ENCODE results near the gene SNAPC1. TPM values are rescaled to one million over a fixed set of nuclear protein-coding genes. Genes with fewer than 3 reads are reported as not detected.

SNAPC1 gene
- total RNA-seq, 2 donors from 2014 or later: 0.66 to 2.6 TPM

GRCh38 chr14:61838661-61839245 is 76.5 kb downstream of the SNAPC1 start:
- no peak overlapping the region for H3K27ac ChIP-seq
- no peak for DNase-seq
- no peak overlapping the region for H3K4me3 ChIP-seq
- TF ChIP-seq CTCF (IDR thresholded peaks at IDR 0.05): no peak
- no peak for TF ChIP-seq POLR2A (IDR thresholded peaks at IDR 0.05)
- H3K27me3 ChIP-seq: no peaks in the 10 kb centered on the region
- no peaks in the 10 kb centered on the region for H3K9me3 ChIP-seq
- H3K4me1 ChIP-seq: no peaks in the 10 kb centered on the region
- H3K36me3 ChIP-seq (replicated peaks in 1 of 2; ENCODE audit: insufficient read depth in 1 of 2, low read depth in 2 of 2): no peaks in the 10 kb centered on the region
- intact Hi-C loops (cut with DNase I): loop anchor here (5.0 kb wide), 1 partner anchor 381 kb away; no protein-coding TSS in a partner anchor
- WGBS, 2 donors: 67% methylated on average over 5 of the region's 5 CpGs
- ATAC-seq: no peak

GRCh38 chr14:61839507-61839906 is 77.3 kb downstream of the SNAPC1 start:
- 45 to 53% methylated on average over 4 of the region's 4 CpGs for WGBS, 2 donors
- TF ChIP-seq POLR2A (IDR thresholded peaks at IDR 0.05) (no peak), CTCF (IDR thresholded peaks at IDR 0.05) (no peak)
- no peak for DNase-seq
- H3K4me1 ChIP-seq: no peaks in the 10 kb centered on the region
- no peak overlapping the region for H3K4me3 ChIP-seq
- H3K27me3 ChIP-seq: no peaks in the 10 kb centered on the region
- H3K36me3 ChIP-seq (replicated peaks in 1 of 2; ENCODE audit: insufficient read depth in 1 of 2, low read depth in 2 of 2): no peaks in the 10 kb centered on the region
- H3K27ac ChIP-seq: no peak overlapping the region
- no peak for ATAC-seq
- H3K9me3 ChIP-seq: no peaks in the 10 kb centered on the region
- intact Hi-C loops (cut with DNase I): loop anchor here (5.0 kb wide), 1 partner anchor 382 kb away; no protein-coding TSS in a partner anchor

DNA sequence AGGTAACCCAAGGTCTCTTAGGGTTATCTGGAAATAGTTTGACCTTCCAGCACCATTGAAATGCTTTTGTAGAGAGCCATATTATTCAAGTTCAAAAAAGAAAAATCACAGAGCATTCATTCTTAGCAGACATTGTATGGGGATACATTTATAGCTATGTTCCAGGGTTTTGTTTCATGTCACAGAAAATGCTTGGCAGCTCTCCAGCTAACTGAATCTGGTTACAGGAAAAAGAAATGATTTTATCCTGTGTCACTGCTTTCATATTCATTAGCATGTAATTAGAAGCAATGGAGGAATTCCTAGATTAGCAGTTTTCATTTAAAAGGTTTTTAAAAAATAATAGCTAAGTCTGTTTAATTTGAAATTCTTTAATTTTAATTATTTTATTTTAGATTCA is 78.9 kb downstream of the SNAPC1 start:
- no peaks in the 10 kb centered on the region for H3K9me3 ChIP-seq
- TF ChIP-seq CTCF (IDR thresholded peaks at IDR 0.05) (no peak), POLR2A (IDR thresholded peaks at IDR 0.05) (no peak)
- H3K4me1 ChIP-seq: no peaks in the 10 kb centered on the region
- intact Hi-C loops (cut with DNase I): no loop called here
- H3K36me3 ChIP-seq (replicated peaks in 1 of 2; ENCODE audit: insufficient read depth in 1 of 2, low read depth in 2 of 2): no peaks in the 10 kb centered on the region
- H3K27me3 ChIP-seq: no peaks in the 10 kb centered on the region
- H3K27ac ChIP-seq: no peak overlapping the region
- DNase-seq (no peak), ATAC-seq (no peak)
- H3K4me3 ChIP-seq: no peak overlapping the region

Other genes with a start within 250 kb of the SNAPC1 start
- 10 to 100 TPM; 36.8 to 66.9 TPM for gene HIF1A, start 66.9 kb upstream of the SNAPC1 start, total RNA-seq
- 1 to 10 TPM; 5.7 to 8.6 TPM for gene SYT16, start 50.3 kb downstream of the SNAPC1 start, total RNA-seq